ENCODE data around the gene COPZ2.

DNA sequence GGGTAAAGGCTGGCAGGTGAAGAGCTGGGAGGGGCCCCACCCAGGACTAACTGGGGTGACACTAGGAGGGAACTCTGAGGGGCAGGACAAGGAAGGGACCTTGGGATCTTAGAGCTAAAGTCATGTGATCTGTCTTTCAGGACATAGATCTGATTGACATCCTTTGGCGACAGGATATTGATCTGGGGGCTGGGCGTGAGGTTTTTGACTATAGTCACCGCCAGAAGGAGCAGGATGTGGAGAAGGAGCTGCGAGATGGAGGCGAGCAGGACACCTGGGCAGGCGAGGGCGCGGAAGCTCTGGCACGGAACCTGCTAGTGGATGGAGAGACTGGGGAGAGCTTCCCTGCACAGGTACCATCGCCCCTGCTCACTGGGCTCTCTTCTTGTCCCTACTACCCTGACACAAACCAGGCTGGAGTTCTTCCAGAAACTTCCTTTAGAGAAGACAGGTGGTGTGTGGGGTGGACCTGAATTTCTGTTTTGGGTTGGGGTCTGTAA, 18.7 kb upstream of the COPZ2 start:
- TF ChIP-seq, protein P1, sequence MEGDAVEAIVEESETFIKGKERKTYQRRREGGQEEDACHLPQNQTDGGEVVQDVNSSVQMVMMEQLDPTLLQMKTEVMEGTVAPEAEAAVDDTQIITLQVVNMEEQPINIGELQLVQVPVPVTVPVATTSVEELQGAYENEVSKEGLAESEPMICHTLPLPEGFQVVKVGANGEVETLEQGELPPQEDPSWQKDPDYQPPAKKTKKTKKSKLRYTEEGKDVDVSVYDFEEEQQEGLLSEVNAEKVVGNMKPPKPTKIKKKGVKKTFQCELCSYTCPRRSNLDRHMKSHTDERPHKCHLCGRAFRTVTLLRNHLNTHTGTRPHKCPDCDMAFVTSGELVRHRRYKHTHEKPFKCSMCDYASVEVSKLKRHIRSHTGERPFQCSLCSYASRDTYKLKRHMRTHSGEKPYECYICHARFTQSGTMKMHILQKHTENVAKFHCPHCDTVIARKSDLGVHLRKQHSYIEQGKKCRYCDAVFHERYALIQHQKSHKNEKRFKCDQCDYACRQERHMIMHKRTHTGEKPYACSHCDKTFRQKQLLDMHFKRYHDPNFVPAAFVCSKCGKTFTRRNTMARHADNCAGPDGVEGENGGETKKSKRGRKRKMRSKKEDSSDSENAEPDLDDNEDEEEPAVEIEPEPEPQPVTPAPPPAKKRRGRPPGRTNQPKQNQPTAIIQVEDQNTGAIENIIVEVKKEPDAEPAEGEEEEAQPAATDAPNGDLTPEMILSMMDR (IDR thresholded peaks at IDR 0.05) = no peak
- no peak for TF ChIP-seq POLR2A (IDR thresholded peaks at IDR 0.05)
